Stimulated activated CD8-positive, alpha-beta memory T cell treated with anti-CD3 and anti-CD28 coated beads, Interleukin-4, amount 100 ng/mL, for 24 hours (primary cell): ENCODE results near the gene ENOX1.

Experiments
- DNase-seq: peaks from one replicate; pipeline ENCODE4 v3.0.0-alpha.2; 2020; ENCODE audit warnings: low read depth

ENOX1 gene

GRCh38 chr13:43246382-43246781 lies 540.4 kb downstream of the ENOX1 start:
- DNase-seq: no peak

- DNase-seq: no peak
Measured at GRCh38 chr13:43245374-43245964, 541.3 kb downstream of the ENOX1 start.

DNA sequence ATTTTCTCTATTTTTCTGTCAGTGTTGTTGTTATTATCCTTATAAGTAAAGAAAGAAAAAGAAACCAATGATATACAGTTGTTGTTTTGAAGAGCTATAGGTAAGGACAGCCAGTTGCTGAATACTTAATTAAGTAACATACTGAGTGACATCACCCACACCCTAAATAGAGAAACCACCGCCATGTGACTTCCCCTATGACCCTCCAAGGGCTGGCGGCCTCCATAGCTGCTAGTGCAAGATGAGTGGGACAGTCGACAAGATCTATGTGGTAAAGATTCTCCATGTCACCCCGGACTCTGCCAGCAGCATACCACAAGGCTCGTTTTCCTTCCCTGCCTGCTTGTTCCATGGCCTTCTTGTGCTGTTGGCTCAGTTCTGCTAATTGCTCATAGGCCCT lies 542.3 kb downstream of the ENOX1 start:
- DNase-seq: no peak

GRCh38 chr13:43243711-43244110 lies 543.1 kb downstream of the ENOX1 start:
- DNase-seq: no peak

GRCh38 chr13:43242040-43242439 lies 544.7 kb downstream of the ENOX1 start:
- DNase-seq: no peak

GRCh38 chr13:43240278-43240677 lies 546.5 kb downstream of the ENOX1 start:
- DNase-seq: no peak

DNA sequence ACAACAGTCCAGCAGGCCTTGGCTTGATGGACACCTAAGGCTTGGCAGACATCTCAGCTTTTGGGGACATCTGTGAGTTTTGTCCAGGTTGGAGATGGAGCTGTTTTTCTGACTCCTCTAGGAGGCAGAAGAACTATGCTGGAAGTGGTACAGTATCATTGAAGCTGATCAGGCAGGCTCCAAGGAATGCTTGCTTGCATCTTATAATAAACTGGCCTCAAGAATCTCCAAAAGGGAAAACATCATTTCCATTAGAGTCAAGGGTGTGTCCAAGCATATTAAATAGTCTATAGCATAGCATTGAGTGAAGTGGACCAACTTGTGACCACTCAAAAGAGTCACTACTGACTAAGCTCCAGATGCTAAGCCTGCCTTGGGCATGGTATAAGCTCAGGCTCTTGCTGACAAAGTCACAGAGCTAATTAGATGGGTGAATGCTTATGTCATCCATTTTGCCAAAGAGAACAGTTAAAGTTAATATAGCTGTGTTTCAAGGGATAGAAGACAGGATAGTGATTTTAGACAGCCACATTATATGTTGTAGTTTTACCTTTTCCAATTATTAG lies 547.4 kb downstream of the ENOX1 start:
- no peak for DNase-seq

GRCh38 chr13:43238341-43239083 lies 548.3 kb downstream of the ENOX1 start:
- no peak for DNase-seq

DNA sequence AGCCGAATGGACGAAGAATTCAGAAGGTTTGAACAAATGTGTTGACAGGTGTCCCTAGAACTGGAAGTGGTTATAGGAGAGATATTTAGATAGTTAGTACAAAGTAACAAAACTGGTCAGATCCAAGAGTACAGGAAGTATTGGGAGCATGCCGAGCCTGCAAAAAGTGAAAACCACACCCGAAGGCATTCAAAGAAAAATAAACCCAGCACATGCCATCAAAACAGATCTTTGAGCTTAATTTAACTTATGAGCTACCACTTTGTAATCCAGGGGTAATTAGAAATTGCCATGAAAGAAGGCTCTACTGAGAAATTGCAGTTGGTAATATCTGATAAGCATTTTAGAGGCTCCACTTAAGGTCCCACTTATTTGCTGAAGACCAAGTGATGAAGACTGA lies 549.2 kb downstream of the ENOX1 start:
- no peak for DNase-seq

GRCh38 chr13:43235028-43235427 lies 551.7 kb downstream of the ENOX1 start:
- no peak for DNase-seq

DNA sequence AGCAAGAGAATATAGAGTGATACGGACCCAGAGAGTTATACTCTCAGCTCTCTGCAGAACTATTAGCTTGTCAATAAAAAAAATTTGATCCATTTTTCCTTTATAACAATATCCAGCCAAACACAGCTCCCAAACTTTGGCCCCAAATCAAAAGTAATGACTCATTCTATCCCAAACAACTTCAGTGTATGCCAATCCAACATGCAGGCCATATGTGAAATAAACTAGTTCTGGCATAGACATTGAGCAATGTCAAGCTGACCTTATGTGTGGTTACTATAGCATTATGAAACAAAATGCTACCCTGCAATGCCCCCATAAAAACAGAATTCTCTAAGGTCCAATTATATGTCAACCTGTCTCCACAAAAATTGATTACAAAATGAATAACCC lies 553.9 kb downstream of the ENOX1 start:
- no peak for DNase-seq

DNA sequence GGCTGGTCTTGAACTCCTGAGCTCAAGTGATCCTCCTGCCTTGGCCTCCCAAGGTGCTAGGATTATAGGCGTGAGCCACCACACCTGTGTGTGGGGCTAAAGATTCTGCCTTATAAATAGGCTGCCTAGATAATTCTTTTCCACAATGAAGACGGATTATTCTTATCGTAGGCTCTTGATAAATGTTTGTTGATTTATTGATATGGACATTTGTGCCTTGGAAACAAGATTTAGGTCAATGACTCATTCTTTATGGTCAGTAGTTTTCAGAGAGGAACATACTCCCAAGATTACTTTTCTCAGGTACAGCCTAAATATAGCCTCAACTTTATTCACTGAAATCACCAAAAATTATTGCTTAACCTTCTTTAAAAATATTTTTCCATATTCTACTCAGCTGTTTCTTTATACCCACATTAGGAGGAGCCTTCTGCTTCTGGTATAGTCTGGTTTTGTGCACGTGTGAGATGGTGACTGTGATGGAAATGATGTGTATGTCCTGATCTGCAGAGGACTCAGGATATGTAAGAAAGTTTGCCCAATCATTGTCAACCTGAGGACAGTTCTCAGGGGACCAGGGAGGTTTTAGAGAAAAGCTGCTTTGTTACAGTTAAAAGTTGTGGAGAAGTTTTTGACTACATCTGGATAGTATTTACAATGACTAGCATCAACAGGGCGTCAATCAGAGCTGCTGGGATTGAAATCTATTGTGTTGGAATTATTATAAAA lies 554.5 kb downstream of the ENOX1 start:
- no peak for DNase-seq

GRCh38 chr13:43230989-43231388 lies 555.8 kb downstream of the ENOX1 start:
- DNase-seq: no peak

DNA sequence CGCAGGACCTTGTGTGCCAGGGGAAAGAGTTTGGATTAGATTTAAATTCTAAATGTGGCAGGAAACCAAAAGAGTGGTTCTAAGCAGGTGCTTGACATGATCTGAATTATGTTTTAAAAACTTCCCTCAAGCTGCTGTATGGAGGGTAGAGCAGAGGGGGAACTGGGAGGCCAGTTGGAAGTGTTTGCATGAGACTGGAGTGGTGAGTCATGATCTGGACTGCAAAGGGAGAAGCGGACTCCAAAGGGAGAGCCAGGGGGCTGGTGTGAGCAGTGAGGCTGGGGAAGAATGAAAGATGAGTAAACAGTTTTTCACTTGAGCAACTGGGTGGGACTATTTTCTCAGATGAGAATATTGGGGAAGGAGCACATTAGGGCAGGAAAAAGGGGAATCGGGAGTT lies 557.3 kb downstream of the ENOX1 start:
- DNase-seq: no peak

- no peak for DNase-seq
Measured at GRCh38 chr13:43227721-43228120, 559.1 kb downstream of the ENOX1 start.

DNA sequence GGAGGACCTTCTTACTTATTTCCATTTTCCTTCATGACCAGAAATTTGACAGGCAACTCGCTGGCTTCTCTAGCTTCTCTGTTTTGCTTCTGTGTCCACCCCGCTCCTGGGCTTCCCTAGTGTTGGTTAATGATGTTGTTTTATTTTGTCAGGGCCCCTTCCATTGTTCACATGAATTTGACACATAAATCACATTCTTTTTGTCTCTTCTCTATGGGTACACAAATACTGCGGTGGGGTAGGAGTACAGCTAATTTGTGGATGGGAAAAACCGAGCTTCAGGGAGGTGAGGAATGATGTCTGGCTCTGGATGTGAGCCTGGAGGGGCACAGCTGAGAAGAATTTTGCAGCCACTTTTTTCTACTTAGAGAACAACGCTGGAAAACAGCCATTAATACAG lies 563.6 kb downstream of the ENOX1 start:
- no peak for DNase-seq

- no peak for DNase-seq
Measured at GRCh38 chr13:43222086-43222485, 564.7 kb downstream of the ENOX1 start.

- DNase-seq: no peak
Measured at GRCh38 chr13:43221611-43222010, 565.2 kb downstream of the ENOX1 start.

GRCh38 chr13:43220873-43221595 lies 565.7 kb downstream of the ENOX1 start:
- no peak for DNase-seq

DNA sequence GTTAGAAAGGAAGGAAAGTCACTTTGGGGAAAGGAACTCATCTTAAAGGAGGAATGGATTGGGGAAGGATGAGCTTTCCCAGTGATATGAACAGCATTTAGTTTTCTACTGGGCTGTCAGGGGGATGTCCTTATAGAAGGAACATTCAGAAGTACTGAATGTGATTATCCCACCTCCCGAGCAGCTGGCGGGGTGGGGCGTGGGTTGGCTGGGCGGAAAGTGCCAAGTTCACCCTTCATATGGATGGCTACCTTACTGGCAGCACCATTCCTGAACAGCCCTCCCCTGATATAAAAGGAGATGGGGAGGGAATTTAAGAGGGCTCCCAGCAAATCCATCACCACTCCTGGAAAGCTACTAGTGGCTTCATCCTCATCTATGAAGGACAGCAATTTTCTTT lies 572.6 kb downstream of the ENOX1 start:
- no peak for DNase-seq

DNA sequence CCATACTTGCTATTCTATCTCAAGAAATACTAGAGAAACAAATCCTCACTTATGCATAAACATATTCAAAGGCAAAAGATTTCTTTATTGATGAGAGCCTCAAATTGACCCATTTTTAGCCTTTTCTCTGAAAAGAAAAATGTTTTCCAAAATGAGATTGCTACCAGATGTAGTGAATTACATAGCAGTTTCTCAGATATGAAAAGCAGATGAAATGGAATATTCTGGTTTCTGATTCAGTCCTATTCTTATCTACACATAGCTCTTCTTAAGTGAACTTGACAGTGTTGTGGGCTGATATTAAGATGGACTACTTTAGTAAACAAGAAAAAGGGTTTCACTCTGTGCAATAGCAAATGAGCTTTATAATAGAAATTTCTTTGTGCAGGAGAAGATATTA lies 579.9 kb downstream of the ENOX1 start:
- no peak for DNase-seq

- no peak for DNase-seq
Measured at GRCh38 chr13:43205416-43205815, 581.4 kb downstream of the ENOX1 start.
